Measurements from ENCODE around the gene NTF4. TPM values are rescaled to one million over a fixed set of nuclear protein-coding genes. Genes with fewer than 3 reads are reported as not detected.

NTF4 gene
- total RNA-seq, 2 experiments from 2014 or later = not detected

DNA sequence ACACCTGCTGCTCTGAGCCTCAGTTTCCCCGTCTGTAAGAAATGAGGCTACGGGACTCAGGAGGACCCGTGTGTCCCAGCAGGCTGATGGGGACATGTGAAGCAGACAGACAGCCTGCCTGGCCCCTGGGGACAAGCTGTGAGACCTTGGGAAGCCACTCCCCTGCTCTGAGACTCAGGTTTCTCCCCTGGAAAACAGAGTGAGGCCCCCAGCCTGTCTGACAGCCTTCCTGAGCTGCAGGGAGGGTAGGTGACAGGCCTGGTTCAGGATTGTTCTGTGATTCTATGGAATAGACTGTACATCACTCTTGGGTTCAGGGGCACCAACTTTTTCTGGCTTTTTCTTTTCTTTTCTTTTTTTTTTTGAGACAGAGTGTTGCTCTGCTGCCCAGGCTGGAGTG, 2.9 kb upstream of the NTF4 start:
- CTCF ChIA-PET = no interaction called here
- H3K27ac Mint-ChIP-seq = no peak overlapping the region
- H3K9me3 Mint-ChIP-seq = no peaks in the 10 kb centered on the region
- POLR2A ChIA-PET = no interaction called here
- H3K4me3 Mint-ChIP-seq = no peak overlapping the region
- H3K27me3 Mint-ChIP-seq = peaks cover 57% of the 10 kb centered on the region
- DNase-seq (no peak), ATAC-seq (no peak)
- no peak for TF ChIP-seq CTCF (IDR thresholded peaks at IDR 0.05)
- no peaks in the 10 kb centered on the region for H3K36me3 Mint-ChIP-seq (ENCODE audit: low read depth)
- intact Hi-C loops (cut with micrococcal nuclease) = no loop called here
- H3K4me1 Mint-ChIP-seq (ENCODE audit: low read depth) = no peaks in the 10 kb centered on the region

GRCh38 chr19:49065905-49066512, 1.4 kb upstream of the NTF4 start:
- intact Hi-C loops (cut with micrococcal nuclease) = no loop called here
- H3K36me3 Mint-ChIP-seq (ENCODE audit: low read depth) = no peaks in the 10 kb centered on the region
- H3K27me3 Mint-ChIP-seq = peaks cover 52% of the 10 kb centered on the region
- H3K4me1 Mint-ChIP-seq (ENCODE audit: low read depth) = no peaks in the 10 kb centered on the region
- POLR2A ChIA-PET = no interaction called here
- H3K9me3 Mint-ChIP-seq = no peaks in the 10 kb centered on the region
- no peak for DNase-seq
- no peak overlapping the region for H3K27ac Mint-ChIP-seq
- CTCF ChIA-PET = interaction anchor here (1.0 kb wide), 1 partner anchor 12 kb away, joined by 3 read pairs; no protein-coding TSS in a partner anchor
- no peak for ATAC-seq
- H3K4me3 Mint-ChIP-seq = no peak overlapping the region
- no peak for TF ChIP-seq CTCF (IDR thresholded peaks at IDR 0.05)

- no peaks in the 10 kb centered on the region for H3K9me3 Mint-ChIP-seq
- H3K4me1 Mint-ChIP-seq (ENCODE audit: low read depth) = no peaks in the 10 kb centered on the region
- DNase-seq (no peak), ATAC-seq (no peak)
- TF ChIP-seq CTCF (IDR thresholded peaks at IDR 0.05) = no peak
- POLR2A ChIA-PET = no interaction called here
- intact Hi-C loops (cut with micrococcal nuclease) = no loop called here
- H3K27me3 Mint-ChIP-seq = peaks cover 50% of the 10 kb centered on the region
- H3K36me3 Mint-ChIP-seq (ENCODE audit: low read depth) = no peaks in the 10 kb centered on the region
- H3K27ac Mint-ChIP-seq = no peak overlapping the region
- no peak overlapping the region for H3K4me3 Mint-ChIP-seq
- CTCF ChIA-PET = no interaction called here
These were observed 489 bp downstream of the NTF4 start for GRCh38 chr19:49064029-49064629.

DNA sequence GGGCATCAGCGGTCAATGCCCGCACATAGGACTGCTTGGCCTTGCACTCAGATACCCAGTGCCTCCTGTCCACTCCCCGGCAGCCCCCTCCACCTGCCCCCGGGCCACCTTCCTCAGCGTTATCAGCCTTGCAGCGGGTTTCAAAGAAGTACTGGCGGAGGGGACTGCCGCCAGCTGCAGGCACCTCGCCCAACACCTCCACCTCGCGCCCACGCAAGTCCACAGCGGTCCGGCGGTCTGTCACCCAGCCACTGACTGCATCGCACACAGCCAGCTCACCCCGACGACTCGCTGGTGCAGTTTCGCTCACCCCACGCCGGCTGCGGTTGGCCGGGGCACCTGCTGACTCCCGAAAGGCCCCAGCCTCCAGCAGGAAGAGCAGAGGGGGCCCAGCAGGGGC, 3.2 kb downstream of the NTF4 start:
- no peaks in the 10 kb centered on the region for H3K36me3 Mint-ChIP-seq (ENCODE audit: low read depth)
- ATAC-seq = peak; percentile 15
- TF ChIP-seq CTCF (IDR thresholded peaks at IDR 0.05) = no peak
- no peak overlapping the region for H3K27ac Mint-ChIP-seq
- H3K4me3 Mint-ChIP-seq = no peak overlapping the region
- POLR2A ChIA-PET = no interaction called here
- peaks cover 55% of the 10 kb centered on the region for H3K27me3 Mint-ChIP-seq
- H3K4me1 Mint-ChIP-seq (ENCODE audit: low read depth) = peaks cover 17% of the 10 kb centered on the region
- intact Hi-C loops (cut with micrococcal nuclease) = no loop called here
- no peaks in the 10 kb centered on the region for H3K9me3 Mint-ChIP-seq
- peak; percentile 39 for DNase-seq
- CTCF ChIA-PET = interaction anchor here (0.8 kb wide), 1 partner anchor 36 kb away, joined by 3 read pairs; no protein-coding TSS in a partner anchor

DNA sequence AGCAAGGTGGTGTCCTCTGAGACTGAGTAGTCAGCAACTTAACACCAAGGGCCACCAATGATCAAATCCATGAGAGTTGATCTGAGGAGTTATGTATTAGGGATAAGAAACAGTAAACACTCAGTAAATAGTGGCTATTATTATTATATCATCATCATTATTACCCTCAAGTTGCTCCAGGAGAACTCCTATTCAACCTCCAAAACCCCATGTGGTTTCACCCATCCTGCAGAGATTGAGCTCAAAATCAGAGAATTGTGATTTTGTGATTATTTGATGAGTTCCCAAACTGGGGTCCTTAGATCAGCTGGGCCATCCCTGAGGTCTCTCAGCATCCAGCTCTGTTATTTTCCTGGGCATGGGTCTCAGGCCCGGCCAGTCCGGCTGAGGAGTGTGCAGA, 3.6 kb downstream of the NTF4 start:
- Mint-ChIP-seq H3K4me1 (ENCODE audit: low read depth) (peaks cover 18% of the 10 kb centered on the region), H3K27ac (no peak overlapping the region), H3K4me3 (no peak overlapping the region), H3K27me3 (peaks cover 51% of the 10 kb centered on the region), H3K36me3 (ENCODE audit: low read depth) (no peaks in the 10 kb centered on the region), H3K9me3 (no peaks in the 10 kb centered on the region)
- ChIA-PET POLR2A (interaction anchor here (1.2 kb wide), 1 partner anchor 156 kb away, joined by 3 read pairs; no protein-coding TSS in a partner anchor), CTCF (interaction anchor here (1.1 to 2.1 kb wide), 2 partner anchors 37 to 61 kb away, joined by 3 to 10 read pairs; no protein-coding TSS in a partner anchor)
- ATAC-seq = no peak
- intact Hi-C loops (cut with micrococcal nuclease) = no loop called here
- no peak for TF ChIP-seq CTCF (IDR thresholded peaks at IDR 0.05)
- no peak for DNase-seq

Measured in activated CD8-positive, alpha-beta T cell treated with anti-CD3 and anti-CD28 coated beads for 36 hours (primary cell).